Large intestine (tissue), 3 donors: ENCODE data around the gene RRAD. TPM values are rescaled to one million over a fixed set of nuclear protein-coding genes. Genes with fewer than 3 reads are reported as not detected.

Experiments used
- DNase-seq, 2 donors: peaks; one replicate each; pipeline versions ENCODE4 v3.0.0 to v3.0.0-alpha.2; 2013
- H3K27ac ChIP-seq: one replicate; pipeline ENCODE4 v1.5.1; 2013; ENCODE audit warnings: low read length
- H3K27me3 ChIP-seq: 2 replicates; pipeline ENCODE4 v1.6.1; 2013; ENCODE audit warnings: low read length; ENCODE audit not compliant: control insufficient read depth, insufficient read depth
- H3K36me3 ChIP-seq: 2 replicates; pipeline ENCODE4 v1.6.1; 2013; ENCODE audit warnings: low read length; ENCODE audit not compliant: control insufficient read depth, insufficient read depth
- H3K4me1 ChIP-seq: one replicate; pipeline ENCODE4 v1.6.1; 2013; ENCODE audit warnings: low read length; ENCODE audit not compliant: control insufficient read depth, insufficient read depth
- H3K4me3 ChIP-seq: one replicate; pipeline ENCODE4 v1.5.1; 2013; ENCODE audit warnings: low read length
- H3K9me3 ChIP-seq: one replicate; pipeline ENCODE4 v1.6.1; 2013; ENCODE audit warnings: mild to moderate bottlenecking, low read depth, low read length, moderate library complexity; ENCODE audit not compliant: control insufficient read depth
- WGBS: methylation state at CpG from one replicate; pipeline ENCODE4 v1.1.5; 2013; ENCODE audit warnings: low lambda C conversion rate; ENCODE audit not compliant: insufficient coverage; 5-methylcytosine and 5-hydroxymethylcytosine counted together
- polyA plus RNA-seq: library from polyadenylated mRNA; unstranded; fragments of 120-200 nt; gene quantifications from one replicate; pipeline ENCODE4 v1.2.1, GENCODE V29; 2013

Gene RRAD
- polyA plus RNA-seq, 1 donor = 2.0 TPM

- Histone ChIP-seq H3K9me3 (no peaks in the 10 kb centered on the region), H3K27ac (no peak overlapping the region), H3K4me3 (no peak overlapping the region), H3K4me1 (peaks cover 42% of the 10 kb centered on the region), H3K36me3 (no peaks in the 10 kb centered on the region), H3K27me3 (no peaks in the 10 kb centered on the region)
- DNase-seq = no peak
- WGBS = no CpG with 5 or more reads among the region's 3 CpGs
Measured at GRCh38 chr16:66908116-66908515, 17.2 kb downstream of the RRAD start.

- H3K36me3 ChIP-seq = no peaks in the 10 kb centered on the region
- DNase-seq = peak; percentile 50 to 77
- no peaks in the 10 kb centered on the region for H3K9me3 ChIP-seq
- WGBS = no CpG with 5 or more reads among the region's 7 CpGs
- H3K4me1 ChIP-seq = peaks cover 42% of the 10 kb centered on the region
- H3K27ac ChIP-seq = no peak overlapping the region
- H3K4me3 ChIP-seq = no peak overlapping the region
- H3K27me3 ChIP-seq = no peaks in the 10 kb centered on the region
Measured at GRCh38 chr16:66906916-66907836, 18.2 kb downstream of the RRAD start.

- Histone ChIP-seq H3K4me3 (no peak overlapping the region), H3K27ac (peak overlapping the region; percentile 45), H3K4me1 (peaks cover 50% of the 10 kb centered on the region), H3K36me3 (no peaks in the 10 kb centered on the region), H3K9me3 (no peaks in the 10 kb centered on the region), H3K27me3 (no peaks in the 10 kb centered on the region)
- WGBS = 100% methylated on average over 1 of the region's 11 CpGs
- DNase-seq = peak; percentile 93 to 97
Measured at GRCh38 chr16:66905633-66906539, 19.4 kb downstream of the RRAD start.

GRCh38 chr16:66904846-66905632 lies 20.3 kb downstream of the RRAD start:
- peak in 1 of 2 donors; percentile 59 for DNase-seq
- no CpG with 5 or more reads among the region's 16 CpGs for WGBS
- no peaks in the 10 kb centered on the region for H3K9me3 ChIP-seq
- no peaks in the 10 kb centered on the region for H3K36me3 ChIP-seq
- no peak overlapping the region for H3K4me3 ChIP-seq
- H3K27me3 ChIP-seq = no peaks in the 10 kb centered on the region
- peak overlapping the region; percentile 45 for H3K27ac ChIP-seq
- peaks cover 59% of the 10 kb centered on the region for H3K4me1 ChIP-seq

GRCh38 chr16:66904428-66904845 lies 20.9 kb downstream of the RRAD start:
- H3K27me3 ChIP-seq = no peaks in the 10 kb centered on the region
- no peaks in the 10 kb centered on the region for H3K9me3 ChIP-seq
- peak overlapping the region; percentile 33 for H3K27ac ChIP-seq
- peaks cover 65% of the 10 kb centered on the region for H3K4me1 ChIP-seq
- no peaks in the 10 kb centered on the region for H3K36me3 ChIP-seq
- H3K4me3 ChIP-seq = no peak overlapping the region
- no CpG with 5 or more reads among the region's 13 CpGs for WGBS
- DNase-seq = no peak

- no CpG with 5 or more reads among the region's 11 CpGs for WGBS
- Histone ChIP-seq H3K27ac (peak overlapping the region; percentile 33), H3K4me3 (no peak overlapping the region), H3K9me3 (no peaks in the 10 kb centered on the region), H3K4me1 (peaks cover 69% of the 10 kb centered on the region), H3K36me3 (no peaks in the 10 kb centered on the region), H3K27me3 (no peaks in the 10 kb centered on the region)
- DNase-seq = peak in 1 of 2 donors; percentile 46
Measured at GRCh38 chr16:66903544-66904427, 21.5 kb downstream of the RRAD start.

GRCh38 chr16:66902648-66903543 lies 22.4 kb downstream of the RRAD start:
- DNase-seq = no peak
- WGBS = no CpG with 5 or more reads among the region's 14 CpGs
- H3K27me3 ChIP-seq = no peaks in the 10 kb centered on the region
- no peaks in the 10 kb centered on the region for H3K9me3 ChIP-seq
- no peak overlapping the region for H3K4me3 ChIP-seq
- H3K27ac ChIP-seq = no peak overlapping the region
- no peaks in the 10 kb centered on the region for H3K36me3 ChIP-seq
- peaks cover 71% of the 10 kb centered on the region for H3K4me1 ChIP-seq

GRCh38 chr16:66901626-66902025 lies 23.7 kb downstream of the RRAD start:
- H3K27ac ChIP-seq = no peak overlapping the region
- no peaks in the 10 kb centered on the region for H3K27me3 ChIP-seq
- H3K9me3 ChIP-seq = no peaks in the 10 kb centered on the region
- no peaks in the 10 kb centered on the region for H3K36me3 ChIP-seq
- no CpG with 5 or more reads among the region's 10 CpGs for WGBS
- peaks cover 69% of the 10 kb centered on the region for H3K4me1 ChIP-seq
- no peak for DNase-seq
- no peak overlapping the region for H3K4me3 ChIP-seq
